ENCODE data around the gene PTPN1.
"Not testable (repeated sequence)": the region's sequence is repeated elsewhere in the genome, so short reads cannot be mapped to it uniquely, and the experiment has no call there.

Gene PTPN1

GRCh38 chr20:50481741-50482140 lies 28.4 kb upstream of the PTPN1 start:
- no peak for ATAC-seq

- ATAC-seq: no peak
These were observed 27.7 kb upstream of the PTPN1 start for GRCh38 chr20:50482396-50482981.

GRCh38 chr20:50484271-50484976 lies 25.8 kb upstream of the PTPN1 start:
- no peak for ATAC-seq

- ATAC-seq: peak; percentile 20 to 39
These were observed 22.8 kb upstream of the PTPN1 start for GRCh38 chr20:50487397-50487796.

GRCh38 chr20:50488236-50488806 lies 21.9 kb upstream of the PTPN1 start:
- no peak for ATAC-seq

- no peak for ATAC-seq
These were observed 19.0 kb upstream of the PTPN1 start for GRCh38 chr20:50491168-50491567.

GRCh38 chr20:50491926-50492634 lies 18.1 kb upstream of the PTPN1 start:
- no peak for ATAC-seq

- ATAC-seq: no peak
These were observed 16.3 kb upstream of the PTPN1 start for GRCh38 chr20:50493881-50494253.

GRCh38 chr20:50494428-50494827 lies 15.8 kb upstream of the PTPN1 start:
- no peak for ATAC-seq

GRCh38 chr20:50496773-50497385 lies 13.3 kb upstream of the PTPN1 start:
- ATAC-seq: no peak

- peak; percentile 29 to 31 for ATAC-seq
These were observed 12.0 kb upstream of the PTPN1 start for GRCh38 chr20:50498071-50498776.

- no peak for ATAC-seq
These were observed 10.2 kb upstream of the PTPN1 start for GRCh38 chr20:50499938-50500337.

GRCh38 chr20:50501972-50502745 lies 8.0 kb upstream of the PTPN1 start:
- no peak for ATAC-seq

GRCh38 chr20:50504231-50504823 lies 5.9 kb upstream of the PTPN1 start:
- ATAC-seq: peak in 1 of 2 donors; percentile 48

- ATAC-seq: no peak
These were observed 4.0 kb upstream of the PTPN1 start for GRCh38 chr20:50506270-50506579.

- ATAC-seq: not testable (repeated sequence)
These were observed 2.4 kb upstream of the PTPN1 start for GRCh38 chr20:50507745-50508144.

- ATAC-seq: no peak
These were observed 1.9 kb upstream of the PTPN1 start for GRCh38 chr20:50508171-50508755.

GRCh38 chr20:50510706-50511542 lies 741 bp downstream of the PTPN1 start:
- ATAC-seq: no peak

- ATAC-seq: no peak
These were observed 2.1 kb downstream of the PTPN1 start for GRCh38 chr20:50512323-50512722.

All from activated CD4-positive, CD25-positive, alpha-beta regulatory T cell treated with anti-CD3 and anti-CD28 coated beads, Interleukin-2, amount 50 U/mL, for 24 hours (primary cell).